AG09319 (cell line): ENCODE data around the gene MYO5B.
A peak's percentile ranks its signal among the peaks of the same experiment; 100 is the strongest.
"Not testable (repeated sequence)": the region's sequence is repeated elsewhere in the genome, so short reads cannot be mapped to it uniquely, and the experiment has no call there.

ENCODE experiments used
- DNase-seq: peaks from one replicate; pipeline ENCODE4 v3.0.0-alpha.2; 2010; ENCODE audit warnings: low read depth; ENCODE audit errors: extremely low read depth
- CTCF ChIP-seq: IDR thresholded peaks from 2 replicates; pipeline ENCODE4 v1.5.1; 2011; ENCODE audit warnings: low read depth, mild to moderate bottlenecking, inconsistent platforms, low read length, moderate library complexity

MYO5B gene

GRCh38 chr18:50194631-50195532, at the start of gene MYO5B:
Gene MYO5B, minus strand, starts transcription at chr18:50195147. Its CDS starts 354 bp downstream, at chr18:50194793.
- no peak for DNase-seq

DNA sequence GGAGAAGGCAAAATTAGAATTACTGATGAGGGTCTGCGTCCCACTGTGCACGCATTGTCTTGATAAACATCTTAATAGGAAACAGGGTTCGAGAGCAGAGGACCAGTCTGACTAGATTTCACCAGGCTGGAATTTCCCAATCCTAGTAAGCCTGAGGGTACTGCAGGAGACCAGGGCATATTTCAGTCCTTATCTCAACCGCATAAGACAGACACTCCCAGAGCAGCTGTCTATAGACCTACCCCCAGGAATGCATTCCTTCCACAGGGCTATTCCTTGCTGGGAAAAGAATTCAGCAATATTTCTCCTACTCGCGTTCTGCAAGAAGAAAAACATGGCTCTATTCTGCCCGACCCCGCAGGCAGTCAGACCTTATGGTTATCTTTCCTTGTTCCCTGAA, 46.8 kb upstream of the MYO5B start:
- DNase-seq = not testable (repeated sequence)

More at GRCh38 chr18:50194631-50195532, at the start of gene MYO5B:
- no peak for TF ChIP-seq CTCF

GRCh38 chr18:50240080-50240563, 45.2 kb upstream of the MYO5B start:
- no peak for DNase-seq
- no peak for TF ChIP-seq CTCF

GRCh38 chr18:50232419-50232818, 37.5 kb upstream of the MYO5B start:
- DNase-seq = no peak
- no peak for TF ChIP-seq CTCF

- no peak for TF ChIP-seq CTCF
- no peak for DNase-seq
These were observed 36.7 kb upstream of the MYO5B start for GRCh38 chr18:50231621-50232020.

GRCh38 chr18:50220249-50220648, 25.3 kb upstream of the MYO5B start:
- DNase-seq = not testable (repeated sequence)

DNA sequence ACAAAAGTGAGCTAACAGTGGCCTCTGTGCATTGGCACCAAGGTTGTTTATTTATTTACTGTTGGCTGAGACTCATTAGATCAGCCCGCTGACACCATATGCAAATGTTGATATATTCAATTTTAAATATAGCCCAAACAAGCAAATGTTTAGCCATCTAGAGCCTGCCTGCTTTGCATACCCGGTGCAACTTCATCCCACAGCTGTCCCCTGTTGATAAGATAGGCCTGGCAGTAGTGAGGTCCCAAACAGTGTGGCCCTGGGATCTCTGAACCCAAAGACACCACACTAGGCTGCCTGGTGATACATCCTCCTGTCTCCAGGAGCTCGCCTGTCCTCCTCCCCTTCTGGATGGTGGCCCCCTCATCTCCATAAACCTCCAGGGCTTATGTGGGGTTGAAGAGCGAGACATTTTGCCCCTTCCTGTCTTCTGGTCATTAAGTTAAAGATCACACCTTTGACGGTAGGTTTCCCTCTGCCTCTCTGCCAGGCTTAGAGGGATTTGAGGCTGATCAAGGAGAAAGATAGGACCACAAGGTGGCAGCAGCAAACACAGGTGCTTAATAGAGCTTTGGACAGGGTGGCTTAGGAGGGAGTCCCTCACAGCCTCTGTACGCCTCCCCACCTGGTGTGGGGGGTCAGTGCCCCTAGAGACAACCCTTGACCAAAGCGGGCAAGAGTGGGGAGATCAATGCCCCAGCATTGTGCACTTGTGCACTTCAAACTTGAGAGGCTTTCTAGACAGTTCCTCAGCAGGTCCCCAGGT, 23.7 kb upstream of the MYO5B start:
- no peak for DNase-seq
- TF ChIP-seq CTCF = peak; percentile 23

GRCh38 chr18:50209311-50209710, 14.4 kb upstream of the MYO5B start:
- TF ChIP-seq CTCF = no peak
- DNase-seq = no peak
